ENCODE data around the gene RAD51B.

GRCh38 chr14:68709007-68709406 is 889.4 kb downstream of the RAD51B start:
- TF ChIP-seq POLR2A (IDR thresholded peaks at IDR 0.05) (no peak), CTCF (IDR thresholded peaks at IDR 0.05) (no peak), EP300 (IDR thresholded peaks at IDR 0.05; ENCODE audit: low read depth) (no peak)
